GM19239 (cell line): Measurements from ENCODE around the gene ZNF22.

Experiments used
- DNase-seq: peaks from one replicate; pipeline ENCODE4 v3.0.0; 2011; ENCODE audit warnings: low spot score; ENCODE audit not compliant: insufficient read length
- FAIRE-seq: peaks from 2 replicates; lab custom pipeline; 2011; peaks lifted over from hg19 to GRCh38; lab: Jason Lieb, UNC

ZNF22 gene

DNA sequence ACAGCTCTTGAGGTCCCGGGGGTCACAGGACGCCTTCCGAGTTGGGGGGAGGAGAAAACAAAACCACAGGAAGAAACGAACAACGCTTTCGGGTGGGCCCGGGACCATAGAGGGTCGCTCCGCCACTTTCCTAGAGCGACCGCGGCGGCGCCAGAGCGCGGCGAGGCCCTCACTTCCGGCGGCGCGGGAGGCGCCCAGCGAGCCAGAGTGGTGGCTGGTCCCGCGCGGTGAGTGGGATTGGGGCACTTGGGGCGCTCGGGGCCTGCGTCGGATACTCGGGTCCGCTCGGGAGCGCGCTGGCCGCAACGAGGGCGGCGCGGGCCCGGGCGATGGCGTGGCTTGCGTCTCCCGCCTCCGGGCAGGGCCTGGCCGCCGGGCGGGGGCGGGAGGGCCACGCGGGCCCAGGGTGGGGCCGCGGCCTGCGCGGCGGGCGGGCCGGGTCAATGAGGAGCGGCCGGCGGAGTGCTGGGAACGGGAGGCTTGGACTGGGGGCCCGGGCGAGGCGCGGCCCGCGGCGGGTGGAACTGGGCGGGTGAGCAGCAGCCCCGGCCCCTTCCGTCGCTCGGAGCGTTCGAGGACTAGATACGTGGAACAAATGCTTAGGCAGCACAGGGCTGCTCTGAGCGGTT, at the start of gene ZNF22:
Gene ZNF22 (plus strand): TSS at position 172 of the 629 bp plus-strand sequence. CDS start 2,446 bp downstream, outside the sequence.
- DNase-seq, result peak; percentile 74
- no peak for FAIRE-seq

GRCh38 chr10:44951576-44952226, 49.0 kb upstream of the ZNF22 start:
- FAIRE-seq, result no peak
- DNase-seq, result no peak

DNA sequence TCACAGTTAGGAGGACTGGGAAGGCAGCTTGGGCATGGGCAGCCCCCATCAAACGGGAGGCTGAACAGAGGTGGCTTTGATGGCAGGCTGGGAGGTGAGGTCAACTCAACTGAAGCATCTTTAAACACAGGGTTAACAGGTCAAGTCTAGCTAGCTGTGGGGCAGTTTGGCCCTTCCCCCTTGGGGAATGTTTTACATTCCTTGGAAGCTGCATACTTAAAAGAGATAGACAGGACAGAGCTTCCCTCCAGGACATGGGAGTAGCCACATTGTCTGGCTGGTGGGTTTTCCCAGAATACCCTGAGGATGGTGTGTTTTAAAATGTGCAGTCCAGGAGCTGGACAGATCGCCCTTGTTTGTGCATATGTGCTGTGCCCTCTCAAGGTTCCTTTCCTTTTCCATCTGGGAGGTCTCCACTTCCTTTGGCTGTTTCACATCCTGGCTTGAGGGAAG, 47.9 kb upstream of the ZNF22 start:
- DNase-seq, result no peak
- FAIRE-seq, result no peak

- no peak for DNase-seq
- no peak for FAIRE-seq
Observed at GRCh38 chr10:44954042-44954441, 46.7 kb upstream of the ZNF22 start.

GRCh38 chr10:44954962-44955361, 45.8 kb upstream of the ZNF22 start:
- FAIRE-seq (no peak), DNase-seq (no peak)

DNA sequence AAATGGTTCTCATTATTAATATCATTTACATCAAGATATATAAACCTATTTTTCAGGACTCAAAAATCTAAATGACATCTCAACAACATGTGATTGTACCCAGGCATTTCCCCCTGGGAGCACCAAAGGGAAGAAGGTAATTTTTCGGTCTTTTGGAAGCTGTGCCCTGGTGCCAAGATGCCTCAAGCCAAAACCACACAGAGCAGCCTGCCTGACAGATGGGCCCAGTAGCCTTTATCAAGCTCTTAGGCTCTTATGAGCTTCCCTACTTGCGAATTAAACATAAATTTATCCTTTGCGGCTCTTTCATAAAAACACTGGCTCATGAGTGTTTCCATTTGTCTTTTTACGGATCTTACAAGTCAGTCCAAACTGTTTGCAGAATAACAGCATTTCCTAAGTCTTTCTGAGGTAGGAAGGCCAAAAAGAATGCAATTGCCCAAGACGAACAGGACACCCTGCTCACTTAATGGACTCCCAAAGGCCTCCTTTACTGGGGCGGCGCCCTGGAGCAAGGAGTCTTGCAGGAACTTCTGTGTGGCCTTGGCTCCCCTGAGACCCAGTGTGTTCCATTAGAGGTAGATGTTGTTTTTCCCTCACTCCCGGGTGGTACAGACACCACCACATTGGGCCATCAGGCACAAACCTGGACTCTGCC, 45.2 kb upstream of the ZNF22 start:
- FAIRE-seq, result peak; percentile 35
- no peak for DNase-seq

DNA sequence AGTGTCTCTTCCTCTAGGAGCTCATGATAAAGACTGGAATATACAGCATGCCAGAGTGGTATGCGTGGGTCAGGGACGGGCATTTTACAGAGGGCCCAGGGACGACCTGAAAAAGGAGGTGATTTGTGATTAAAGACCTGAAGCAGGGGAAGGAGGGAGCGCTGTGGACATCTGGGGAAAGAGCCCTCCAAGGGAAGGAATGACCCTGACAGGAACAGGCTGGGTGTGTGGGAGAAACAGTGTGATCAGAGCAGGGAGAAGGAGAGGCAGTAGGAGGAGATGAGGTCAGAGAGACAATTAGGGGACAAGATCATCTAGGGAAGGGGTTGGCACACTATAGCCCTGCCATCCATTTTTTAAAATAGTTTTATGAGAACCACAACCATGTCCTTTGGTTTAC, 44.5 kb upstream of the ZNF22 start:
- DNase-seq (no peak), FAIRE-seq (no peak)

DNA sequence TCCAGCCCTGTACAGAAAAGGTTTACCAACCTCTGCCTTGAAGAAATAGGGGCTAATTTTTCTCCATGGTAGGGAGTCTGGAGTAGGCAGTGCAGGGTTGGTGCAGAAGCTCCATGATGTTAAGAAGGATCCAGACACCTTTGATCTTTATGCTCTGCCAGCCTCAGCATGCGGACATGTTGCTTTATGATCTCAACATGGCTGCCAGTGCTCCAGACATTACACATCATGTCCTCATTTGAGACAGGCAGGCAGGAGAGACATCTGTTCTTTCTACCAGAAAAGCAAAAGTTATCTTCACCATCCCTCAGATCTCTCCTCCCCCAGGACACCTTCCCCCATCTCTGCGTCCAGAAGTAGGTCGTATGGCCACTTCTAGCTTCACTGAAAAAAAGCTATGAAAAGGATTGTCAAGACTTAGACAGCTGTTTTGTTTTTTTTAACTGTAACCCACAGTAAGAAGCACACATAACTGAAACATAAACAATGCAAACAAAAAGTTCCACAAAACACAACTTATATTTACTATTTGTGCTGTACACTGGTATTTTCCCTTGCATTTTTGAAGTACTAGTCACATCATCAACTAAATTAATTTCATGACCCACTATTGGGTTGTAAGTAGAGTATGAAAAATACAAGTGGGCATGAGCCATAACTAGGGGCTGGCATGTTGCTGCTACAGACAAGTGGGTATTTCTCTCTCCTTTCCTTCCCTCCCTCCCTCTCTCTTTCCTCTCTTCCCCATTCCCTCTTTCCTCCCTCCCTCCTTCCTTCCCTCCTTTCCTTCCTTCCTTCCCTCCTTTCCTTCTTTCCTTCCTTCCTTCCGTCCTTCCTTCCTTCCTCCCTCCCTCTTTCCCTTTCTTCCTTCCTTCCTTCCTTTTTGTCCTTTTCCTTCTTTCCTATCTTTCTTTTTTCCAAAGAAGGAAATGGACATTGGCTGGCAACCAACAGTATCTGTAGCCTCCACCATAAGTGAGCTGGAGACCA, 43.7 kb upstream of the ZNF22 start:
- no peak for DNase-seq
- no peak for FAIRE-seq

DNA sequence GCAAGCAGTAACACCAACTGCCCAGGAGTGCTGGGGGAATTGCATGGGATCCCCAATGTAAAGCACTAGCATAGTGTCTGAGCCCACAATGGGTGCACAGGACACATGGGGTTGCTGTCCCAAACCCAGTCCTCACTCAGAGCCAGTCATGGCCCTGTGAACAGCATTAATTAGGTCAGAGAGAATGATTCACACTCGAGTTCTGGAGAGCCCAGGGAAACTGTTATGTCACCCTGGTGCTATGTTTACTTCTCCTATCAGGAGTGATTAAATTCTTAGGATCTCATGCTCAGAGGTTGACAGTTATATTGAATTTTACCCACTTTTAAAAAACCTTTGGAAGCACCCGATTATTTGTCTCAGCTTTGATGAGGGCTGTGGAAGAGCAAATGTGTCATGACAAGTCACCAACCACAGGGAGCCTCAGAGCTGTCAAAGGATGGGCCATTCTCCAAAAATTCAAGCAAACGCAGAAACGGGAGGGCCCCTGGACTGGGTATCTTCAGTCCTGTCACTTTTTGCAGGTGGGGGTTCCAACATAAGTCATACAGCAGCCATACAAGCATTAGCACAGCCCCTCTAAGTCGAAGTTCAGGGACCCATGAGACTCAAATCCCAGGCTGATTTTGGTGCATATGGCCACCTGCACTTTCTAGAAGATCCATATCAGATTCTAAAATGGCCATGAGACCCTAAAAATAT, 42.4 kb upstream of the ZNF22 start:
- DNase-seq (no peak), FAIRE-seq (no peak)

- DNase-seq, result no peak
- FAIRE-seq, result no peak
Observed at GRCh38 chr10:44958898-44959246, 41.9 kb upstream of the ZNF22 start.

DNA sequence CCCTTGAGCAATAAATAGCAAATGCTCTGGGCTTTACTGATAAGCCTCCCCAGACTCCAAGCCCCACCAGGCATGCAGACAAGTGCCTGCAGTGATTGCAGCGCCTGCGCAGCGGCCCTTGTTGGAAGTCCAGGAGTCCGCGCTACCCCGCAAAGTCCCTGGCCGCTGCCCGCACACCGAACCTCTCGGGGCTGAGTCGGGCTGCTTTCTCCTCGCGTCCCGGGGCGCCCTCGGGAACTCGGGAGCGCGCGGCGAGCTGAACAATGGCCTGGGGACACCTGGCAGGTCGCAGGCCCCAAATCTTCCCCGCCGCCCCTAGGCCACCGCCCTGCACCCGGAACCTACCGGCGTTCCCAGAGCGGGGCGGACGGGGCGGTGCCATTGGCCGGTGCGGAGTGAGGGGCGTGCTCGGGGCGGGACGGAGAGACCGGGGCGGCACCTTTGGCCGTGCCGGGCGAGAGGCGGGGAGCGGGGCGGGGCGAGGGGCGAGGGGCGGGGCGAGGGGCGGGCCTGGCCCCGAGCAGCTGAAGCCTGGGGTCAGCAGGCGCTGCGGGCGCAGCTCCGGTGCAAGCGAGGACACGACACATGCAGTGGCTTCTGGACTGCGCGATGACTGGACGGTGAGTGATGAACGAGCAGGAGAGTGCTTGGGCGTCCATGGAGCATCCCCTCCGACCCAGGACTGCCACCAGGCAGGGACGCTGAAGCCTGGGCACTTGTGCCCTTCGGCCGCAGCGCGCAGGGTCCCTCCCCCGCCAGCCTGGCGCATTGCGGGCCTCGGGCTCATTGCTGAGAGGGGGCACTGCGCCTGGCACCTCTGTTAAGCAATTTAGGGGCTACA, 41.3 kb upstream of the ZNF22 start, which contains the start of gene RASSF4:
Gene RASSF4 (plus strand): TSS at position 556 of the 841 bp plus-strand sequence. CDS start 10,401 bp downstream, outside the sequence.
- FAIRE-seq, result peak; percentile 85
- DNase-seq, result peak; percentile 90

DNA sequence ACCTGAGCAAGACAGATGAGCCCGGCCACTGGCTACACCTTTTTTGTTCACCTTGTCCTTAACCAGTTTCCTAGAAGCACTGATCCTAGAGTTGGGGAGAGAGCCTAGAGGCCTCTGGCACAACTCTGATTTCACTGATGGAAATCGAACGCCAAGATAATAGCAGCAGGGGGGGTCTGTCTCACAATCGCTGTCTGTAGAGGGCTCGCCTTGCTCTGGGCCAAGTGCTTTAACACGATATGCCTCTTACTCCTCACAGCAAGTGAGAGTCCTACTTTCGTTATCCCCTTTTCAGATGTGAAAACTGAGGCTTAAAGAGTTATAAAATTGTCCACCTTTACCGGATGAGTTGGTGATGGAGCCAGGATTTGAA, 40.6 kb upstream of the ZNF22 start:
- FAIRE-seq, result no peak
- no peak for DNase-seq

- FAIRE-seq (peak; percentile 21), DNase-seq (no peak)
Observed at GRCh38 chr10:44960482-44961229, 40.1 kb upstream of the ZNF22 start.

DNA sequence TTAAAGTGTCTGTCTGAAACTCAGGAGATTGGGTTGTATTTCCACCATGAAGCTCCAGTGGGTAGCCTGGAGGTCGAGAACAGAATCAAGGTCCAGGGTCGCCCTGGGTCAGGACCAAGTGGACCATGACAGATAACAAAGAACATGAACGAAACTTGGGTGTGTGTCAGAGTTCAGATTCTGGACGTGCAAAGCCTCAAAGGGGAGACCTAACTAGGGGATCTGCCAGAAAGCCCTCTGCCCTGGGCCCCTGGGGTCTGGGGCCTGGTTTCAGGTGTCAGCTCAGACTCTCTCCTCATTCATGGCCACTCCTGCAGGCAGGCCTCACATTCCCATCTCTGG, 39.5 kb upstream of the ZNF22 start:
- FAIRE-seq, result peak; percentile 63

DNA sequence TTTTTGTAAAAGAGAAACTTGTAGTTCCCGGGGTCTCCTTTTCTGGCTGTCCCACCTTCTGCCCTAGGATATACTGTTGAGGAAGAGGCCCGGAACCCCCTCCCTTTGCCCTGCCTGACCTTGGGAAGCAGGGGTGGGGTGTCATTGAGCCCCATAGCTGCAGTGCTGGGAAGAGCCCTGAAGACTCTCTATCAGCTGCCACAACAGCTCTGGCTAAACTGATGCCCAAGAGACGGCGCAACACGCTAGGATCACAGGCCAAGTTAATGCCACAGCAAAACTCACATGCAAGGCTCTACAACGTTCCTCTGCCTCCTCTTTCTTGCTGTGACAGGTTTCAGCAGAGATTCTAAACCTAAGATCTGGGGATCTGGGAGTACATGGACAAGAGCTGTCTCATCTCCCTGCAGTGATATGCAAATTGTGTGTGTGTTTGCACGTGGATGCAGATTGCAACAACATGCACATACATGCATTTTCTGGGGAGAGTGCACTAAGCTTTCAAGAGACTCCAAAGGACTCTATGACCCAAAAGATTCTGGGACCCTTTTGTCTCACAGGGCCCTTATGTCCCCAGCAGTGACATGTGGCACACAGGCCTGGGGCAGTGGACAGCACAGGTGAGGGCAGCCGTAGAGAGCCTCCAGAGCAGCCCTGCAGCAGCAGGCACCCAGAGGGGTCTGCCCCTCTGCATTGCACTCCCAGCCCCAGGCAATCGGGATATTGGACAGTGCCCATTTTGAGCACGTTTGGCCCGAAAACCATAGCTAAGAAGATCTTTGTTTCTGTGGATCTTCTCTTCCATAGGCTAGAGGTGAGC, 38.6 kb upstream of the ZNF22 start:
- DNase-seq (no peak), FAIRE-seq (no peak)

More for the DNA sequence above, 39.5 kb upstream of the ZNF22 start:
- DNase-seq, result no peak

DNA sequence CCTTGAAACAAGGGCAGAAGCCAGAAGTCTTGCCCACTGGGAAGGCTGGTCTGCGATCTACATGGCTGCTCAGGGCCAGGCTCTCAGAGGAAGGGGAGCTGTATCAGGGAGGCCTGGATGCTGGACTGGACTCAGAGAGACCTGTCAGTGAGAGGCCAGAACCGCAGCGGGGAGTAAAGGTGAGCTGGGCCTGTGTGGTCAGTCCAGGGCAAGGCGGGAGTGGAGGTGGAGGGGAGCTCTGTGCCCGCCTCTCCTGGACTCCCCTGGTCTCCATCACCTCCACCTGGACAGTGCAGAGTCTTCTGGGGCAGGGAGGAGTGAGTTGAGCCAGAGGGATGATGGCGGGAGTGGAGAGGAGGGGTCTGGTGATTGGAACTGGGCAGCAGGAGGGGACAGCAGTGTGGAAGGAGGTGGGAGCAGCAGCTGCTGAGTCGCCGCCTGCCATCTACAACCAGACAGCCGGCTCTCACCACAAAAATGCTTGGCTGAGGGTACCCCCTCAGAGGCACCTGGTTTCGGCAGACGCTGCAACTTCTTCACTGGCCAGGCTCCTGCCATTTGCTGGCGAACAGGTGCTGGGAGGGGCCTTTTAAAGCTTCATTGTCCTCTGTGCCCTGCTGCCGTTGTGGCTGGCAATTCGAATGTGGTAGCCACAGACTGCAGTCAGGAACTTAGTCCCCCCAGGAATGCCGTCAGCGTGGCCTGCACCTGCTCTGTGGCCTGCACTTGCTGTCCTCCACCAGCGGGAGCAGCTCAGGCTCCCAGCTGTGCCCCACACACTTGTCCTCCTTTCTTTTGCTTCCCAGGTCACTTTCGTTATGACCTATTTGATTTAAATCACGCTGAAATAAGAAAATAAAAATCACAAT, 37.6 kb upstream of the ZNF22 start:
- DNase-seq, result no peak
- peak; percentile 23 for FAIRE-seq
